GM21786 (cell line): ENCODE measurements around the gene NSMCE1.
A peak's percentile ranks its signal among the peaks of the same experiment; 100 is the strongest.
"Not testable (repeated sequence)": the region's sequence is repeated elsewhere in the genome, so short reads cannot be mapped to it uniquely, and the experiment has no call there.

Experiments used
- ATAC-seq: cut with Tn5 transposase; IDR thresholded peaks from one replicate; pipeline ENCODE4 v1.9.1; 2021; ENCODE audit not compliant: unreplicated experiment

The NSMCE1 gene

DNA sequence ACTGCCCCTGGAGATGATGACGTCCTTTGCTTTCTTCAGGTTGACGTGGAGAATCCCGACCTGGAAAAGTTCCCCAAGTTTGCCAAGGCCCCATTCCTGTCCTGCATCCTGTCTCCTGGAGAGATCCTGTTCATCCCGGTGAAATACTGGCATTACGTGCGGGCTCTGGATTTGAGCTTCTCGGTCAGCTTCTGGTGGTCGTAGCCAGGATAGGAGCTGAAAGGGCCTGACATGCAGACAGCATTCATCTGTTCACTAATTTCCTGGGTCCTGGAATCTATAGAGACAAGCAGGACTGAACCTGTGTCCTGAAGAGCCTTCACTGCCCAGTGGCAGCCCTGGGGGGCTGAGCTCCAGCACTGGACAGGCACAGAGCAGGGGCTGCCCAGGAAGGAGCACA, 48.0 kb downstream of the NSMCE1 start:
- ATAC-seq, result no peak

- no peak for ATAC-seq
These were observed 48.5 kb downstream of the NSMCE1 start for GRCh38 chr16:27220120-27220519.

GRCh38 chr16:27219161-27219560, 49.4 kb downstream of the NSMCE1 start:
- no peak for ATAC-seq

- no peak for ATAC-seq
These were observed 49.8 kb downstream of the NSMCE1 start for GRCh38 chr16:27218756-27219155.

GRCh38 chr16:27217256-27217655, 51.3 kb downstream of the NSMCE1 start:
- ATAC-seq, result no peak

- ATAC-seq, result no peak
These were observed 52.2 kb downstream of the NSMCE1 start for GRCh38 chr16:27216297-27216885.

GRCh38 chr16:27215660-27216059, 52.9 kb downstream of the NSMCE1 start:
- no peak for ATAC-seq

- no peak for ATAC-seq
These were observed 54.2 kb downstream of the NSMCE1 start for GRCh38 chr16:27214084-27214961.

DNA sequence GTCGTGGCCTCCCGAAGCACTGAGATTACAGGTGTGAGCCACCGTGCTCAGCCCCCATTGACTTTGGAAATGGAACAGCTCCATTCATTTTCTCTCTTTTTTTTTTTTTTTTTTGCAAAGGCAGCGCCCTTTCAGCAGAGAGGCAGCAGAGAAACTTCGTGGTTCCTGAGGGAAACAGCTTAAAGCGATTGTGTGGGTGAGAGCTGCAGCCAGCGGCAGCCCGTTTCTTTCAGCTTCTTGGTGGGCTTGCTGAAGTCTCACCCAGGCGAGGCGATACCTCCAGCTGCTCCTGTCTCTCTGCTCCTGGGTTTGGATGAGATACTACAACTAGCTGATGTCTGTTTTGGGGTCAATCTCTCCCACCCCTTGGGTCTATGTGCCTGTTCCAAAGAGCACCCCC, 57.5 kb downstream of the NSMCE1 start:
- ATAC-seq, result no peak

DNA sequence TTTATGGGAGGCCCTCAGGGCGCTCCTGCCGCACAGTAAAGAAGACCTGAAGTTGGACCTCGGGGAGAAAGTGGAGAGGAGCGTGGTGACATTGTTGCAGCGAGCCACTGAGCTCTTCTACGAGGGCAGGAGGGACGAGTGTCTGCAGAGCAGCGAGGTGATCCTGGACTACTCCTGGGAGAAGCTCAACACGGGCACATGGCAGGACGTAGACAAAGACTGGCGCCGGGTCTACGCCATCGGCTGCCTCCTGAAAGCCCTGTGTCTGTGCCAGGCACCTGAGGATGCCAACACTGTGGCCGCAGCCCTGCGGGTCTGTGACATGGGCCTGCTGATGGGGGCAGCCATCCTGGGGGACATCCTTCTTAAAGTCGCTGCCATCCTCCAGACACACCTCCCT, 58.4 kb downstream of the NSMCE1 start:
- ATAC-seq, result no peak

DNA sequence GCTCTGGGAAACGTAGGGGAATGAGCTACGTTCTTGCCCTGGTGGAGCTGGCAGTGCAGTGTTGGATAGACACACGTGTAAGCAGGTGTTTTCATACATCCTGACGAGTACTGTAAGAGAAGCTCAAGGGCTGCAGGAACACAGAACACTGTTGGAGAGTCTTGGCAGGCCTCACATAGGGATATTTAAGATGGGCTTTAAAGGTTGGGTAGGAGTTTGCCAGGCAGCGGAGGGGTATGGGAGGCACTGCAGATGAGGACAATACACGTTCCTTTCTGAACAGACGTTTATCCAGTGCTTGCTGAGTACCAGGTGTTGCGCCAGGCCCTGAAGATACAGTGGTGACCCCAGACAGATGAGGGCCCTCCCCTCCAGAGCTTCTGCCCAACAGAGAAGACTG, 59.0 kb downstream of the NSMCE1 start:
- no peak for ATAC-seq

DNA sequence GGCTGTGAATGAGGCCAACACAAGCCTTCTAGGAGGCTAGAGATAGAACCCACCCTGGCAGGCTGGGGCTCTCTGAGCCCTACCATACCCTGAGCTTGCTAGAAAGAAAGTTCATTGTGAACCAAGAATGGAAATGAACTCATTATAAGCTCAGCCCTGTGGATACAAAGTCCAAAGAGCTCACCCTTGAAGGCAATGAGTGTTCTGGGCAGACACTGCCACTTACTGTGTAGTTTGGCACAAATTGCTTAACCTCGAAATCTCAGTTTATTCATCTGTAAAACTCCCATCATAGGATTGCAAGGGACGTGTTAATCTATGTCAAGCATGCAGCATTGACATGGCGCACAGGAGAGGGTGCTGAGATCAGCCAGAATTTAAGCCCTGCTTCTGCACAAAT, 59.8 kb downstream of the NSMCE1 start:
- no peak for ATAC-seq

DNA sequence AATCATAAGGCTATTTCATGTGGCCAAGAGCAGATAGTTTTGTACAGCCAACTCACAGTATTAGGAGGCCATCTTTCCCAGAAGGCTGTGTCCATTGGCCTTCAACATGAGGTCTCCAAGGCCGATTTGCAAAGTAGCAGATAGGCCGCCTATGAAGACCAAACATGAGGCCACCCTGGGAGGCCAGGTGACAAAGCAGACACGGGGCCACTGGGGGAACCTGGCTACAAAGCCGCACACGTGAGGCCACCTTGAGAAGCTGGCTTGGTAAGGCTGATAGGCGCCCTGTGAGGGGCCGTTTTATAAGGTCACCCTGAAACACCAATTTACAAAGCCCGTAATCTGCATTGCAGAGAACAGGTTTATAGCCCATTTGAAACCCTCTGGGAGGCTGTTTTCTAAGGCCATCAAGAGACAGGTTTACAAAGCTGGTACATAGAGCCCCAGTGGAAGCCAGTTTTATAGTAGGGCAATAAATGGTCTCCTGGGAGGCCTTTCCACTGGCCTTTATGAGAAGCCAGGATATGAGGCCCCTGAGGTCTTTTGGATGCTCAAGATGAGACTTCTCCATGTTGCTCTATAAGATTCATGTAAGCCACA, 60.4 kb downstream of the NSMCE1 start:
- ATAC-seq, result no peak

GRCh38 chr16:27207121-27207520, 61.5 kb downstream of the NSMCE1 start:
- not testable (repeated sequence) for ATAC-seq

DNA sequence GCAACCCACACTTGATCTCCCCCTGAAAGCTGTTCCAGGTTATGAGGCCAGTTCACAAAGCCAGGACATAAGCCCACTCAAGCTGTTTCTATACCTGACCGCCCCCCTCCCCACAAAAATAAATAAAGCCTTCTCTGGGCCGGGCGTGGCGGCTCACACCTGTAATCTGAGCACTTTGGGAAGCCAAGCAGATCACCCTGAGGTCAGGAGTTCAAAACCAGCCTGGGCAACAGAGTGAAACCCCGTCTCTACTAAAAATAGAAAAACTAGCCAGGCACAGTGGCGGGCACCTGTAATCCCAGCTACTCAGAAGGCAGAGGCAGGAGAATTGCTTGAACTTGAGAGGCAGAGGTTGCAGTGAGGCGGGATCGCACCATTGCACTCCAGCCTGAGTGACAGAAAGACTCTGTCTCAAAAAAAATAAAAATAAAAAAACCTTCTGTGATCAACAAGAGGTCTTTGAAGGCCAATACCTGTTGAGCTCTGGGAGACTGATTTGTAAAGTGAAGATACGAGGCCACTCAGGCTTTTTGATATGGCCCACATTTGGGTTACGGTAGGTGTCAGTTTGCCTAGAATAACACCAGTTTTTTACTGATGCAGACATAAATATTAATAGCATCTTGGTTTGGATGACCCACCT, 63.0 kb downstream of the NSMCE1 start:
- no peak for ATAC-seq

GRCh38 chr16:27204312-27204915, 64.2 kb downstream of the NSMCE1 start:
- ATAC-seq, result no peak

GRCh38 chr16:27203507-27204311, 64.9 kb downstream of the NSMCE1 start, which contains the start of gene KDM8:
KDM8 (plus strand) TSS chr16:27203526; CDS start chr16:27210124, 6,598 bp downstream.
- ATAC-seq, result peak; percentile 77

GRCh38 chr16:27202923-27203506, 65.6 kb downstream of the NSMCE1 start:
- ATAC-seq, result peak; percentile 63

GRCh38 chr16:27200914-27201313, 67.7 kb downstream of the NSMCE1 start:
- not testable (repeated sequence) for ATAC-seq

DNA sequence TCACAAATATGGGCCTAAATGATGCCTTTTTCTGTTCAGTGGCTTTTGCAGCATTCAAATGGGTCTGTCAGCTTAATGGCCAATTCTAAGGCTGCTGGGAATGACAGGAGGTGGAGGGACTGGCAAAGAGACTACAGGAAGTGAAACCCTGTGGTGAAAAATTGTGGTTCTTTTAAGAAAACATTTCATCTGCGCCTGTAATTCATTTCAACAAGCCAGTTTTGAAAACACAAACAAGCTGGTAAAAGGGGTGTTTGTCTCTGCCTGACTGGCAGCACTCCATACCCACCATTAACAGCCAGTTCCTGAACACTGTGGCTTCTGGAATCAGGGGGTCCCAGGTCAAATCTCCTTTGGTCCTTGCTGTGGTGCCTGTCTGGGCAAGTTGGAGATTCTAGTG, 68.8 kb downstream of the NSMCE1 start:
- no peak for ATAC-seq
